HT1080 (cell line): ENCODE data around the gene HS3ST1. TPM values are rescaled to one million over a fixed set of nuclear protein-coding genes. Genes with fewer than 3 reads are reported as not detected.
A peak's percentile ranks its signal among the peaks of the same experiment; 100 is the strongest.
"Not testable (repeated sequence)": the region's sequence is repeated elsewhere in the genome, so short reads cannot be mapped to it uniquely, and the experiment has no call there.

Experiments used
- DNase-seq: peaks from one replicate; pipeline ENCODE4 v3.0.0-alpha.2; 2015; ENCODE audit warnings: low read depth
- total RNA-seq: library from RNA; depleted of rRNA; stranded (reverse); fragments of >200 nt; shearing (Covaris generic); gene quantifications from 2 replicates; pipeline ENCODE4 v1.2.3, GENCODE V29; 2014

Gene HS3ST1
- total RNA-seq, 1 experiment from 2014 or later: 3.5 TPM

DNA sequence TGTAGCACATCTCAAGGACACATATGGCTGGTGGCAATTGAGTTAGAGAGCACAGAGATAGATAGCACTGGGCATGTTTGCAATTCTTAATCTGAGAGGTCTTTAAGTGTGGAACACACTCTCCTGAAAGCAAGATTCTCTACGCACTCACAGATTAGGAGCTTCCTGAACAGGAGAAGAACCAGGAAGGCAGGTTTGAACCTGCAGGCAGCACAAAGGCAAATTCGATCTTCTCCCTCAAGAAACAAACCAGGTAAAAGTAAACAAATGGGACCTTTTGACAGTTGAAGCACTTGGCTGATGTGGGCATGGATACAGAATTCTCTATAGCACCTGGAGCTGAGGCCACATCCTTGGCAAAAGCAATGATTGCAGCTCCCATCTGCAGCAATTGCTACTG lies 24.3 kb downstream of the HS3ST1 start:
- DNase-seq: no peak

DNA sequence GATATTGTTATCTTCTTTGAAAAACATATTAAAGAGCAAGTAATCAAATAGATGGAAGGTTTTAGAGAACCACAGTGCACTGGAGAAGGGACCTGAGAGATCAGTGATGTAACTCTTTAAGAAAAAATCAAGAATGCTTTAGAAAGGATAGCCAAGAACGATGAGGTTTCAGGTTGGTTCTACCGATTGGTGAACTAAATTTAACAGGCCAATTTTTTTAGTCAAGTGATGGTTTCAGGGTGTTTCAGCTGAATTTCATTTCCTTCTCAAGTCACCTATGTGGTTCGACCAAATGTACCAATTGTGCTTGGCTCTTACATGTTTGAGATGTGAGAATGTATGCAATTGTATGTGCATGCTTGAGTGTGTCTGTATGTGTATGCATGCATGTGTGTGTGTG lies 26.5 kb downstream of the HS3ST1 start:
- no peak for DNase-seq

DNA sequence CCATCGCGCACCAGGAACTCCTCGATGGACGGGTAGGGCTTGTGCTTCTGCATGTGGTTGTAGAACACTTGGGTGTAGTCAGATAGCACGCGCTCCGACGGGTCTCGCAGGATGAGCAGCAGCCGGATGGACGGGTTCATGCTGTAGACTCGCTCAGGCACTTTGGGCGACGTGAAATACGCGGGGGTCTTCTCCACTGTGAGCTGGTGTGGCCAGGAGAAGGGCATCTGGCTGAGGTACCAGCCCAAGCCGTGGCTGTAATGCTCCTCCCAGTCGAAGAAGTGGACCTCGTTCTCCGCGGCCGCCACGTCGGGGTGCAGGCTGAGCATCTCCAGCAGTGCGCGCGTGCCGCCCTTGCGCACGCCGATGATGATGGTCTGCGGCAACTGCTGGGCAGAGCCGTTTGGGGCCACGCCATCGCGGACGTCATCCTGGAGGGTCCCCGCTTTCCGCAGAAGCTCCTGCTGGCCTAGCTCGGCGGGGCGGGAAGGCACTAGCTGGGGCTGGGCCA lies 29.2 kb downstream of the HS3ST1 start:
- no peak for DNase-seq

DNA sequence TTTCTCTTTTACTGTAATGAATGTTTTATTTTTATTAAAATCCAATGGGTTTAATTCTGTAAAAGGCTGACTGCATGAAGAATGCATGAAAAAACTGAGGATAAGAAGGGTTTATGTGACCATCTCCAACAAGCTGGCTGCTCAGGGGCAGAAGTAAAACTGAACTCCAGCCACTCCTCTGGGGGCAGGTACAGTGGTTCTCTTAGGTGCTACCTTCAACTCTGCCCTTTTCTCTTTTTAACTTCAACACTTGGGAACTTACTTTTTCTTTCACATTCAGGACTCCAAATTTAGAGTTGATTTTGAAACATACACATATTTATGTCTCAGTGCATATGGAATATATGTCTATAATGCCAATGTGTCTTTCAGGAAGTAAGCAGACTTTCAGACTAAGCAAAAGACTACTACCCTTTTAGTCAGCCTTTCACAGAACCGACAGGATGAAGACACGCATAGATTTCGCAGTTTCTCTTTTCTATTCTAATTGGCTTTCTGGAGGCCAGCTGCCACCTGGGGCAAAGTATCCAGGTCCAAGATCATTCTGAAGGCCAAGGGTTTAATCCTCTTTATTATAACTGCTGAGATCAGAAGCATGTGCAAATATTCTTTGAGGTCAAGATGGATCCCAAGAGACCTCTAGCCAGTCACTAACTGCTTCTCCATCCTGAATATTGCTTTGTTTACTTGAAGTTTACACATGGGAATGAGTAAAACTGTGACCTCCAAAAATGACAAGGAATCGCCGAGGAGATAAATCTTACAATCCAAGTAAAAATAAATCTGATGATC lies 30.7 kb downstream of the HS3ST1 start:
- no peak for DNase-seq

DNA sequence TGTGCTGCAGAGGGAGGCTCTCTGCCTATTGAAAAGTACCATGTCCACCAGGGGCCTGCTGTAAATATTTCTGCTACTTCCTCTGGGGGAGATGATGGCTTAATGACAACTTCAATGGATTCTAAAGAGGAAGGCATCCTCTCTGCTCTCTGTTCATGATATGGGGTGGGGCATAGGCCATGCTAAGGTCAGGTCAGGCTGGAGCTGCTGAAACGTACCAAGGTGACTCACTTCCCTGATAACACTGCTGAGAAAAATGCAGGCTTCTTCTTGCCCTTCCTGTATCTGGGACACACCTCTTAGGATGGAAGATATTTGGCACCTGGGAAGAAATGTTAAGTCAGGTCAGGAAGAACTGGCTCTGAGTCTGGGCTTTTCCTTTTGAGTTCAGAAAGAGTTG lies 31.5 kb downstream of the HS3ST1 start:
- DNase-seq: peak; percentile 70

DNA sequence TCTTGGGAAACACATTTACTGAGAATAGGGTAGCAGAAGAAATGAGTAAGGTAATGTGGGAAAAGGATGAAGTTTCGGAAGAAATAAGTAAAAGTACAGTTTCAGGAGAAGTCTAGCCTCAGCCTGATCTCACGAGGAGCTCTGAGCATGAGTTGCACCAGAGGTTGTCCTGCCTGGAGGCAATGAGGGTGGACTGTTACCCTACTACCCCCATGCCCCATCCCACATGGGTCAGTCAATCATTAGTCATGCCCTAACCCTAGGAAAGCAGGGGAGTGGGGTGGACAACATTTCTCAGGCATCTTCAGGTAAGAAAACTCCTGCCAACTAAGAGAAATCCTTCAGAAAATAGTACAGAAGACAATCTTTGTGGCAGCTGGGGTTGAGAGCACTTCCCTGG lies 35.1 kb downstream of the HS3ST1 start:
- DNase-seq: no peak

DNA sequence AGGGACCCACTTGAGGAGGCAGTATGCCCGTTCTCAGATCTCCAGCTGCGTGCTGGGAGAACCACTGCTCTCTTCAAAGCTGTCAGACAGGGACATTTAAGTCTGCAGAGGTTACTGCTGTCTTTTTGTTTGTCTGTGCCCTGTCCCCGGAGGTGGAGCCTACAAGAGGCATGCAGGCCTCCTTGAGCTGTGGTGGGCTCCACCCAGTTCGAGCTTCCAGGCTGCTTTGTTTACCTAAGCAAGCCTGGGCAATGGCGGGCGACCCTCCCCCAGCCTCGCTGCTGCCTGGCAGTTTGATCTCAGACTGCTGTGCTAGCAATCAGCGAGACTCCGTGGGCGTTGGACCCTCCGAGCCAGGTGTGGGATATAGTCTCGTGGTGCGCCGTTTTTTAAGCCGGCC lies 44.6 kb downstream of the HS3ST1 start:
- not testable (repeated sequence) for DNase-seq

DNA sequence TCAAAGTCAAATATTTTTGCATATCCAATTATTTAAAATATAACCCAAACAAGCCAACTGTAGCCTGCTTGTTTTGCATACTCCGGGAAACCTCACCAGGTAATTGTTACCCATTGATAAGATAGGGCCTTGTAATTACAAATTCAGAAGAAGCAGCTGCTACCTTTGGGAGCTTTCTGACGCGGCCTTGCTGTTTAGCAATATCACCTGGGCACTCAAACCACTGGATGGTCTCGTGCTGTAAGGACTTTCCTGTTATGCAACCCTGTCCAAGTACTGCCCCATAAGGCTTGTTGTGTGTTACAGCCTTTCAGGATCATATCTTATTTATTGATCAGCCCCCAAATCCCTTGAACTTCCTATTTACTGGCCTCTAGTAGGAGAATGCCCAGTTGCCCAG lies 52.1 kb downstream of the HS3ST1 start:
- DNase-seq: no peak

DNA sequence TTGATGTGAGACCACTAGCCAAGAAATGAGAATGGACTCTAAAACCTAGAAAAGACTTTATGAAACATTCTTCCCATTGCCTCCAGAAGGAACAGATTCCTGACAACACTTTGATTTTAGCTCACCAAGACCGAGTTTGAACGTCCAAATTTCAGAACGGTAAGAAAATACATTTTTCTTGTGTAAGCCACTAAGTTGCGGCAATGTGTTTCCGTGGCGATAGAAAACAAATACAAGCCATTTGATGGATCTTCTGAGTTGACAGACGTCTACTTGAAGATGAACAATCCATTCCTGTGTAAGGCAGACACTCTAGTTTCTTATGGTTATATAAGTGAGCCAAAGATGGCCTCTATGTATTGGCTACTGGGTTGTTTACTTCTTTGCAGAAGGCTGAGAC lies 52.5 kb downstream of the HS3ST1 start:
- DNase-seq: no peak

DNA sequence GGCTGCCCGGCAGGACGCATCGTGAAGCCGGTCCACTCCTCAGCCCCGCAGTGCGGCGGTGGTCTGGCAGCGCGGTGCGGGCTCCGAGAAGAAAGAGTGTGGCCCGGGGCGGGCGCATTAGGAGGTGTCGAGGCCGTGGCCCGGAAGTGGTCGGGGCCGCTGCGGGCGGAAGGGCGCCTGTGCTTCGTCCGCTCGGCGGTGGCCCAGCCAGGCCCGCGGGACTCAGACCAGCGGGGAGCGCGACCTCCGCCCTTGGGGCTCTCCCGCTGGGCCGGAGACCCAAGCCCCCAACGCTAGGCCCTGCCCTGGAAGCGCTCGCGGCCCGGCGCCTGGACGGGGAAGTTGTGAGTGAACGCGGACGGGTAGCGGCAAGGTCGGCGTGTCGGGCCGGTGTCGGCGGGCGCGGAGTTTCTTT lies 60.0 kb downstream of the HS3ST1 start:
- no peak for DNase-seq

DNA sequence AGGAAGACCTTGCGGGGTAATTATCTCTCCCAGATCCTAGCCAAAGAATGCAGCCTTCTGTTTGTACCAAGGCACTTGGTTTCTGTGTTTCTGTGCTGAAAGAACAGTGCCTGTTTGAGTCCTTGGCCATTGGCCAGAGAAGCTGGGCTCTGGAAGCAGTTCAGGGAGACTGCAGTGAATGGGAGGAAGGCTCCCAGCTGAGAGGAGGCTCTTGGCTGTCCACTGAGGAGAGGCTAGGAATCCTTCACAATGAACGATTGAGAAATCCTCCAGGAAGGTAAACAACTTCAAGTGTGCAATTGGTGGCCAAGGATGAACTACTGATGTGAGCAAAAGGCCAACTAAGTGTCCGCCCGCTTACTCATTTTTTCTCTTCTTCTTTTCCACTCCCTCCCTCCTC lies 61.3 kb downstream of the HS3ST1 start:
- peak; percentile 60 for DNase-seq

DNA sequence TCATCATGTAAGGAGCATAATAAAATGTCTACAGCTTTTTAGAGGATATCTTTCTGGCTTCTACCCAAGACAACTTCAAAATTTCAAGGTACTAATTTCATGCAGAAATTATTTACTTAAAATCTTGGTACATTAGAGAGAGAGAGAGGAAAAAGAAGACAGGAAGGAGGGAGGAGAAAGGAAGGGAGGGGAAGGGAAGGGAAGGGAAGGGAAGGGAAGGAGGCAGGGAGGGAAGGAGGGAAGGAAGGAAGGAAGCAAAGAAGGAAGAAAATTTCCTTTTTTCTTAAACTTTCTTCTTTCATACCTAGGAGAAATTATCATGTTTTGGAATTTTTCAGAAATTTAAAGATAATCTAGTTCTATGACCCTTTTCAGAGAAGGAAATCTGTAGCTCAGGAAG lies 61.8 kb downstream of the HS3ST1 start:
- DNase-seq: no peak

DNA sequence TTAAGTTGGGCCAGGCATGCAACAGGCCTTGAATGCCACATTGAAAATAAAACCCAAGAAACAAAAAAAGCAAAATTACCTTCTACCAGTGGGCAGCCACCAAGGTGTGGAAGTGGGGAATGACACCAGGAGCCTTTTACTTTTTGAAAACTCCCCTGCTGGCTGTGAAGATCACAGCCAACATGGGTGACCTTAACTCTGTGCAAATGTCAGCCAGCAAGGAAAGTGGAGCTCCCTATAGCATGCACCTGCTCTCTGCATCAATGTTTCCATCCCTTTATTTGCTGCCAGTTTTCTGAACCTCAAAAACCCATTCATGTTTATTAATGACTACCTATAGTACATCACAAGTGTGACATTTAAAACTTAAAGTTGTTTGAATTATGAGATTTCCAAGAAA lies 63.7 kb downstream of the HS3ST1 start:
- DNase-seq: no peak

DNA sequence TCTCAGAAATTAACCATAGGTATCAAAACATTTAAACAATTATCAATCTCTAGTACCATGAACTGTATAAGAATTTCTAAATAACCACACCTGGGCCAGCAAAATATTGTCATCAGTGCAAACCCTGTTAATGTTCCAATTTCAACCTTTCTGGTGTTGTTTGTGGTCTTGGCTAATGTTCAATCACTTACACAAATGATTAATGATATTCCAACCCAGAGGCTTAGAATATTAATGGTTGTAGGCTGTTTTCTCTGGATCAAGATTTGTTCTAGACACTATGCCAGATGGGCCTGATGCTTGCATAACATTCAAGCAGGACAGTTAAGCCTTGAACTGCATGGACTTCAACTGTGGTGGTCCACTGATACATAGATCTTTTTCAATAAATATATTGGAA lies 69.1 kb downstream of the HS3ST1 start:
- no peak for DNase-seq

DNA sequence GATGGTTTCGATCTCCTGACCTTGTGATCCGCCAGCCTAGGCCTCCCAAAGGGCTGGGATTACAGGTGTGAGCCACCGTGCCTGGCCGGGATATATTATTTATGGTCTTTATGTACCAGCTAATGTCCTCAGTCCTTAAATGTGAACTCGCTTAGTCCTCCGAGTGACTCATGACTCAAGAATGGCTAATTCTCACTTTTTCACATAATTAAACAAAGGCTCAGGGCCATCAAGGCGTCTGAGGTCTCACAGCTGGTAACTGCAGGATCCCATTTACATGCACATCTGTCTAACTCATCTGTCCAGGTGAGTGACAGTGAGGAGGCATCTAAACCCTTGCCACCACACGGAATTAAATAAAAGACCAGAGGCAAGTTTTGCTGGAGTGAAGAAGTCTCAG lies 73.5 kb downstream of the HS3ST1 start:
- peak; percentile 3 for DNase-seq

DNA sequence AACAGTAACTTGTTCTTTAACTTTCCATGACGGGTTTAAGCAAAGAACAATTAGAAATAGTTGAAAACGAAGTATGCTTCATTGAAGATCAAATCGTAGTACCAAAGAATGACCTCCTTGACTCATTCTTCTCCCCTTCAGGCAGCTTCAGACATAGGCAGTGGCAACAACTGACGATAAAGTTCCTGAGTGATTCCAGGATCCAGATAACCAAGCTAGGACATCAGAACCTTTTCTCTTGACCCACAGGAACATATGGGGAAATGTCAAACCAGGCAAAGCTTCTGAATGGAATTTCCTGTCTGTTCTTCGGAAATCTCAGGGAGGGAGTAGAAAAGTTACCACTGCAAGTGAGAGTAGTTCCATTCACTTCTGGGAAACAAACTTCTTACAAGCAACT lies 74.2 kb downstream of the HS3ST1 start:
- no peak for DNase-seq

DNA sequence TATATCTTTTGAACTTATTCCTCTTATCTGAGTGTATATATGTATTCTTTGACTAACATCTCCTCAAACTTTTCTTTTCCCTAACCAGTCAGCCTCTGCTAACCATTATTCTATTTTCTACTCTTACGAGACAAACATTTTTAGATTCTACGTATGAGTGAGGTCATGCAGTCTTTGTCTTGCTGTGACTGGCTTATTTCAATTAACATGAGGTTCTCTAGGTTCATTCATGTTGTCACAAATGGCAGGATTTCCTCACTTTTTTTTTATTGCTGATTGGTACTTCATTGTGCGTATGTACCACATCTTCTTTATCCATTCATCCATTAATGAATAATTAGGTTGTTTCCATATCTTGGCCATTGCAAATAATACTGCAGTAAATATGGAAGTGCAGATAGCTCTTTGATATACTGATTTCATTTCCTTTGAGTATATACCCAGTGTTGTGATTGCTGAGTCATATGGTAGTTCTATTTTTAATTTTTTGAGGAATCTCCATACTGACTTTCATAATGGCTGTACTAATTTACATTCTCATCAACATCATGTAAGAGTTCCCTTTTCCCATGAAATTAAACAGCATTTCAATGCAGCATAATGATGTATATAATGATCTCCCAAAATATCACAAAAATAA lies 80.1 kb downstream of the HS3ST1 start:
- no peak for DNase-seq

DNA sequence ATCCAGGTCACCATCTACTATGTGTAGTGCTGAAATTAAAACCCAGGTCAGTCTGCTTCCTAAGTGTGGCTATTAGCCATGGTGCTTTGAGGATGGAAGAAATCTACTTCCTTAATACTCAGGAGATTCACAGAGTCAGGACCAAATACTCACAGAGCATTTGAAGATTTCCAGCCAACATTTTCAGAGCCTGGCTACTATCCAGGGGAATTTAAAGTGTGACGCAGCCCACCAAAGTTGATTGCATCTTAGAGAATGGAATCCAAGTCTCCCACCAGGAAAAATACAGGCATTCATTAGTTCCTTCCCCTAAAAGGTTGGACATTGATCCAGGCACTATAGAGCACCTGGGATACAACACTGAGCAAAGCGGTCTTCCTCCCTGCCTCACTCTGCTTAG lies 83.8 kb downstream of the HS3ST1 start:
- no peak for DNase-seq

DNA sequence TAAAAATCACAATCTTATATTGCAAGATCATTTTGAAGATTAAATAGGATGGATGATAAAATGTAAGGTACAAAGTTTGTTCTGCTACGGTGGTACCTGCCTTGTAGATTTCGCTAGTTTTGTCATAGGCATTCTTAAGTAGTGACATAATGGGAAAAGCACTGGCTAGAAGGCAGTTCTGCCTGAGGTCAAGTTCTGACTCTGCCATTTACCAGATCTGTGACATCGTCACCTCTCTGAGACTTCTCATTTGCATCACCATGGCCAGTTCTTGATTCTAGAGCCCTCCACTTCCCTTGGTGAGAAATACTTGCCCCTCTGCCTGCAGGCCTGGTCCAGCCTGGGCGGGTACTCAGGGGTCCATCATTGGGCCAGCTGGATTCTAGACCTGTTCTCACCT lies 85.2 kb downstream of the HS3ST1 start:
- no peak for DNase-seq
